ENCODE measurements around the gene GRWD1. TPM values are rescaled to one million over a fixed set of nuclear protein-coding genes. Genes with fewer than 3 reads are reported as not detected.

The GRWD1 gene
- total and polyA plus RNA-seq, 2 of the 13 experiments (the other 11 are each of a cell fraction or from before 2014, with no cell fraction given): 10.8 to 46.6 TPM

GRCh38 chr19:48444936-48445200 lies 915 bp upstream of the GRWD1 start:
- H3K4me1 ChIP-seq (ENCODE audit: insufficient read depth, low read length): peaks cover 22% of the 10 kb centered on the region
- no TSS peak for BruUV-seq (replicated peaks)
- no peak for FAIRE-seq
- peak overlapping the region; percentile 90 for H3K9ac ChIP-seq (ENCODE audit: insufficient read depth, low read depth, low read length)
- CTCF ChIA-PET (ENCODE audit: low intra/inter-chr PET ratio, low total read pairs): interaction anchor here (1.2 to 1.4 kb wide), 3 partner anchors 112 to 139 kb away, joined by 3 to 6 read pairs (median 3); no protein-coding TSS in a partner anchor
- H4K20me1 ChIP-seq (ENCODE audit: insufficient read depth, low read length): no peaks in the 10 kb centered on the region
- H3K9me3 ChIP-seq (ENCODE audit: low read length): no peaks in the 10 kb centered on the region
- ATAC-seq: no peak
- H3K79me2 ChIP-seq (ENCODE audit: insufficient read depth, low read length): peaks cover 17% of the 10 kb centered on the region
- peak overlapping the region; percentile 77 to 95 (median 80) for H3K4me3 ChIP-seq (replicated peaks in 1 of 3; ENCODE audit: insufficient read depth in 1 of 3, low read depth in 2 of 3, low read length in 3 of 3)
- peak overlapping the region; percentile 80 for H2AFZ ChIP-seq (ENCODE audit: low read length)
- H3K36me3 ChIP-seq (replicated peaks in 1 of 2; ENCODE audit: control insufficient read depth in 1 of 2, insufficient read depth in 2 of 2, low read length in 2 of 2): peaks cover 3 to 26% of the 10 kb centered on the region in 2 experiments; a peak in 4 of 5 replicates
- TF ChIP-seq ZNF775 (CRISPR knock-in tag; IDR thresholded peaks at IDR 0.05; ENCODE audit: borderline replicate concordance) (no peak), ZNF383 (CRISPR knock-in tag; IDR thresholded peaks at IDR 0.05; ENCODE audit: borderline replicate concordance) (0 out of 2 replicates have a peak, but pooled peaks have one; percentile 15)
- no peaks in the 10 kb centered on the region; a peak in 1 of 5 replicates for H3K27me3 ChIP-seq (ENCODE audit: control insufficient read depth in 1 of 2, insufficient read depth in 2 of 2, low read length in 2 of 2)
- H3K27ac ChIP-seq (ENCODE audit: extremely low read length, insufficient read depth, low read length): peak overlapping the region; percentile 71
- whole genome bisulfite sequencing (ENCODE audit: low lambda C conversion rate): 1% methylated on average over 3 of the region's 3 CpGs
- H3K4me2 ChIP-seq (ENCODE audit: low read depth, low read length): peak overlapping the region; percentile 96
- no peak for DNase-seq (ENCODE audit: low spot score)
- in situ Hi-C loops (cut with HindIII; ENCODE audit: extremely low pct_ligation_motif_present, low pct_unique_long_range_greater_than_20kb): no loop called here
- POLR2A ChIA-PET: interaction anchor here (0.6 to 2.4 kb wide), 8 partner anchors 12 to 174 kb away, joined by 3 to 9 read pairs (median 3); partner anchors contain the start of genes KDELR1, RPL18 and SPHK2
- intact Hi-C loops (cut with micrococcal nuclease; ENCODE audit: unreplicated experiment): loop anchor here (1.0 to 10.0 kb wide), 2 partner anchors 24 to 90 kb away; partner anchors contain the start of gene CYTH2

GRCh38 chr19:48445256-48445605 lies 552 bp upstream of the GRWD1 start:
- Histone ChIP-seq H3K4me1 (ENCODE audit: insufficient read depth, low read length) (peaks cover 22% of the 10 kb centered on the region), H3K36me3 (replicated peaks in 1 of 2; ENCODE audit: control insufficient read depth in 1 of 2, insufficient read depth in 2 of 2, low read length in 2 of 2) (peaks cover 6 to 29% of the 10 kb centered on the region in 2 experiments; a peak in 4 of 5 replicates), H3K27me3 (ENCODE audit: control insufficient read depth in 1 of 2, insufficient read depth in 2 of 2, low read length in 2 of 2) (no peaks in the 10 kb centered on the region; a peak in 1 of 5 replicates), H3K9ac (ENCODE audit: insufficient read depth, low read depth, low read length) (peak overlapping the region; percentile 90), H3K79me2 (ENCODE audit: insufficient read depth, low read length) (peaks cover 17% of the 10 kb centered on the region), H3K9me3 (ENCODE audit: low read length) (no peaks in the 10 kb centered on the region), H3K27ac (ENCODE audit: extremely low read length, insufficient read depth, low read length) (peak overlapping the region; percentile 71), H2AFZ (ENCODE audit: low read length) (peak overlapping the region; percentile 80), H3K4me3 (replicated peaks in 1 of 3; ENCODE audit: insufficient read depth in 1 of 3, low read depth in 2 of 3, low read length in 3 of 3) (peak overlapping the region; percentile 77 to 95 (median 80)), H4K20me1 (ENCODE audit: insufficient read depth, low read length) (no peaks in the 10 kb centered on the region), H3K4me2 (ENCODE audit: low read depth, low read length) (peak overlapping the region; percentile 96)
- DNase-seq (ENCODE audit: low spot score): peak; percentile 82
- in situ Hi-C loops (cut with HindIII; ENCODE audit: extremely low pct_ligation_motif_present, low pct_unique_long_range_greater_than_20kb): no loop called here
- 1% methylated on average over 6 of the region's 6 CpGs for WGBS (ENCODE audit: low lambda C conversion rate)
- intact Hi-C loops (cut with micrococcal nuclease; ENCODE audit: unreplicated experiment): loop anchor here (1.0 to 10.0 kb wide), 2 partner anchors 24 to 90 kb away; partner anchors contain the start of gene CYTH2
- peak; percentile 78 for ATAC-seq
- BruUV-seq (replicated peaks): TSS peak; percentile 85
- FAIRE-seq: peak; percentile 97
- POLR2A ChIA-PET: interaction anchor here (0.6 to 2.4 kb wide), 9 partner anchors 12 to 174 kb away, joined by 3 to 9 read pairs (median 3); partner anchors contain the start of genes KDELR1, RPL18 and SPHK2
- CTCF ChIA-PET (ENCODE audit: low intra/inter-chr PET ratio, low total read pairs): interaction anchor here (1.2 to 1.4 kb wide), 3 partner anchors 112 to 139 kb away, joined by 3 to 6 read pairs (median 3); no protein-coding TSS in a partner anchor
- no peak for TF ChIP-seq THRA (CRISPR knock-in tag; IDR thresholded peaks at IDR 0.05; ENCODE audit: borderline replicate concordance)
- TF ChIP-seq AHDC1 (CRISPR knock-in tag; IDR thresholded peaks at IDR 0.05; ENCODE audit: borderline replicate concordance): 0 out of 2 replicates have a peak, but pooled peaks have one; percentile 19
- TF ChIP-seq ZNF775 (CRISPR knock-in tag; IDR thresholded peaks at IDR 0.05; ENCODE audit: borderline replicate concordance): 0 out of 2 replicates have a peak, but pooled peaks have one; percentile 41
- peak; percentile 24; the same call in 1 of the 2 replicates for TF ChIP-seq MIXL1 (CRISPR knock-in tag; IDR thresholded peaks at IDR 0.05)
- no peak for TF ChIP-seq ZNF552 (CRISPR knock-in tag; IDR thresholded peaks at IDR 0.05; ENCODE audit: borderline replicate concordance)
- TF ChIP-seq RFXANK (CRISPR knock-in tag; IDR thresholded peaks at IDR 0.05): 0 out of 2 replicates have a peak, but pooled peaks have one; percentile 11
- TF ChIP-seq SMAD1 (CRISPR knock-in tag; IDR thresholded peaks at IDR 0.05; ENCODE audit: borderline replicate concordance, low read depth): no peak
- TF ChIP-seq CEBPB (IDR thresholded peaks at IDR 0.05; ENCODE audit: borderline replicate concordance, low read depth, low read length): peak; percentile 58; the same call in 1 of the 2 replicates
- TF ChIP-seq CEBPG (CRISPR knock-in tag; IDR thresholded peaks at IDR 0.05): peak; percentile 49; the same call in 1 of the 2 replicates

All from HepG2 (cell line).